Keratinocyte (primary cell): ENCODE measurements around the gene MAGI2.

ENCODE experiments used
- EZH2 ChIP-seq: IDR thresholded peaks from one replicate; pipeline ENCODE4 v1.6.1; 2012; ENCODE audit warnings: inconsistent platforms, mild to moderate bottlenecking, low read length, moderate library complexity
- TF ChIP-seq, protein P1 (sequence below), 3 experiments: IDR thresholded peaks in 1 of 3; conservative IDR thresholded peaks in 1 of 3; optimal IDR thresholded peaks in 1 of 3; 2 replicates in 2 of 3; 3 replicates in 1 of 3; pipeline versions ENCODE3 to v1.5.1; 2011; ENCODE audit warnings: low read length in 3 of 3, mild to moderate bottlenecking in 3 of 3, moderate library complexity in 2 of 3, control low read depth in 1 of 3, inconsistent platforms in 1 of 3; ENCODE audit not compliant: insufficient read depth in 2 of 3; ENCODE audit errors: extremely low read depth in 1 of 3

DNA sequence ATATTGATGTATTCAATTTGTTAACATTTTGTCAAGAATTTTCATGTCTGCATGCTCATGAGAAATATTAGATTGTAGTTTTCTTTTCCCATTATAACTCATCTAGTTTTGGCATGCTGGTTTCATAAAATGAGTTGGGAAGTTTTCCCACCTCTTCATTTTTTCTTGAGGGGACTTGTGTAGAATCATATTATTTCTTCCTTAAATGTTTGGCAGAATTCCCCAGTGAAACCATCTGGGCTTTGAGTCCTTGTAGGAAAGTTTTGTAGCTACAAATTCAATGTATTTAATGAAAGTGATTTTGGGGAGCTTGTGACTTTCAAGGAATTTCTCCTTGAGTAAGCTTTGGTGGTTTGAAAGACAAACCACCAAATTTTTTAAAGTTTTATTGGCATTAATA is 1481.7 kb downstream of the MAGI2 start:
- TF ChIP-seq, protein P1, sequence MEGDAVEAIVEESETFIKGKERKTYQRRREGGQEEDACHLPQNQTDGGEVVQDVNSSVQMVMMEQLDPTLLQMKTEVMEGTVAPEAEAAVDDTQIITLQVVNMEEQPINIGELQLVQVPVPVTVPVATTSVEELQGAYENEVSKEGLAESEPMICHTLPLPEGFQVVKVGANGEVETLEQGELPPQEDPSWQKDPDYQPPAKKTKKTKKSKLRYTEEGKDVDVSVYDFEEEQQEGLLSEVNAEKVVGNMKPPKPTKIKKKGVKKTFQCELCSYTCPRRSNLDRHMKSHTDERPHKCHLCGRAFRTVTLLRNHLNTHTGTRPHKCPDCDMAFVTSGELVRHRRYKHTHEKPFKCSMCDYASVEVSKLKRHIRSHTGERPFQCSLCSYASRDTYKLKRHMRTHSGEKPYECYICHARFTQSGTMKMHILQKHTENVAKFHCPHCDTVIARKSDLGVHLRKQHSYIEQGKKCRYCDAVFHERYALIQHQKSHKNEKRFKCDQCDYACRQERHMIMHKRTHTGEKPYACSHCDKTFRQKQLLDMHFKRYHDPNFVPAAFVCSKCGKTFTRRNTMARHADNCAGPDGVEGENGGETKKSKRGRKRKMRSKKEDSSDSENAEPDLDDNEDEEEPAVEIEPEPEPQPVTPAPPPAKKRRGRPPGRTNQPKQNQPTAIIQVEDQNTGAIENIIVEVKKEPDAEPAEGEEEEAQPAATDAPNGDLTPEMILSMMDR (optimal IDR thresholded peaks at IDR 0.05 in 1 of 3, IDR thresholded peaks at IDR 0.05 in 1 of 3, conservative IDR thresholded peaks at IDR 0.05 in 1 of 3; ENCODE audit: extremely low read depth in 1 of 3, insufficient read depth in 2 of 3, low read length in 3 of 3) = no peak
- TF ChIP-seq EZH2 = no peak
